Measurements from ENCODE around the gene EID2.

GRCh38 chr19:39492225-39492624, 47.7 kb downstream of the EID2 start:
- TF ChIP-seq CTCF (IDR thresholded peaks at IDR 0.05) (no peak), POLR2A (IDR thresholded peaks at IDR 0.05) (no peak)
